Activated T-cell treated with anti-CD3 and anti-CD28 coated beads, Interleukin-2, amount 50 U/mL, for 72 hours (primary cell): ENCODE results near the gene ACAP2. TPM values are rescaled to one million over a fixed set of nuclear protein-coding genes. Genes with fewer than 3 reads are reported as not detected.
A peak's percentile ranks its signal among the peaks of the same experiment; 100 is the strongest.

Source experiments
- ATAC-seq, 2 donors: fragments of 150-1000 bp; cut with Tn5 transposase; replicated peaks in 1 of 2; 2 replicates each; pipeline ENCODE4 v1.10.0; 2021; ENCODE audit warnings: moderate library complexity in 2 of 2, mild to moderate bottlenecking in 1 of 2
- DNase-seq, 2 donors: peaks; one replicate each; pipeline ENCODE4 v3.0.0; 2021 to 2022; ENCODE audit warnings: mixed read lengths in 1 of 2
- H3K27ac Mint-ChIP-seq: one replicate; pipeline ENCODE4 v1.8.0; 2022; ENCODE audit warnings: mild to moderate bottlenecking, moderate library complexity, mixed read lengths
- H3K27me3 Mint-ChIP-seq: one replicate; pipeline ENCODE4 v1.8.0; 2022; ENCODE audit warnings: low read depth, mixed read lengths
- H3K36me3 Mint-ChIP-seq, 2 donors: one replicate each; pipeline ENCODE4 v1.8.0; 2022; ENCODE audit warnings: mixed read lengths in 2 of 2, mild to moderate bottlenecking in 1 of 2; ENCODE audit not compliant: insufficient read depth in 2 of 2
- H3K4me1 Mint-ChIP-seq: one replicate; pipeline ENCODE4 v1.8.0; 2022; ENCODE audit warnings: low read depth, mixed read lengths
- H3K4me3 Mint-ChIP-seq, 2 donors: one replicate each; pipeline ENCODE4 v1.8.0; 2022; ENCODE audit warnings: mild to moderate bottlenecking in 2 of 2, mixed read lengths in 2 of 2, moderate library complexity in 2 of 2
- H3K9me3 Mint-ChIP-seq, 2 donors: one replicate each; pipeline ENCODE4 v1.8.0; 2022; ENCODE audit warnings: mixed read lengths in 2 of 2
- total RNA-seq, 2 donors: library from RNA; stranded (reverse); gene quantifications; one replicate each; pipeline ENCODE4 v1.2.3, GENCODE V29; 2022

Gene ACAP2
- total RNA-seq, 2 donors from 2014 or later = 63.0 to 67.5 TPM

DNA sequence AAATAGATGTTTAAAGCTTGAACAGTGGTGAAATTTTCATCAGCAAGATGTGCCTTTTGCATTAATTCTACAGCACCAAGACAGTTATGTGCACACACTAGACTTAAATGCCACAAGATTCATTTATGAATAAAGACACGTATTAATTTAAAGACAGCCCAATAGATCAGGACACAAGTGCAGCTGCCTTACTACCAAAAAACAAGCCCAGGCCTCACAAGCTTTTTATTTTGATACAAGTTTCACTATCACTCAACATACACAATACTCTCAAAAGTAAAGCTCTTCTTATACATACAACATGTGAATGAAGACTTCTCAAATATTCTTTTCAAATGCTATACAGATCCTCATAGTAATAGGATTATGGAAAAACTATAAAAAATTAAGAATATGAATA is 2.4 kb downstream of the ACAP2 start:
- peaks cover 44% of the 10 kb centered on the region for H3K4me1 Mint-ChIP-seq

DNA sequence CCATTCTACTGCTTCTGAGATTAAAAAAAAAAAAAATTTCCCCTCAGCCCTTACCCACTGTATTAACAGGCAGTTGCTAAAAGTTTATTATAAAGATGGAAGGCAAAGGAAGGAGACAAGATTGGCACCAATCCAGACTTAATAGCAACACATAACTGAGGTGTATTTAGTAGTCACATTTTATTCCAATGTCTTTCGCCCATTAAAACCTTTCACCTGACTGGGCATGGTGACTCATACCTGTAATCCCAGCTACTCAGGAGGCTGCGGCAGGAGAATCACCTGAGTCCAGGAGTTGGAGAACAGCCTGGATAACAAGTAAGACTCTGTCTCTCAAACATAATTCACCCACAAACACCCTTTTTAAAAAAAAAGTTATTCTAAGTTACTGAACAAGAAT is 4.4 kb downstream of the ACAP2 start:
- Mint-ChIP-seq H3K4me1 (peaks cover 43% of the 10 kb centered on the region), H3K4me3 (no peak overlapping the region), H3K27me3 (no peaks in the 10 kb centered on the region), H3K27ac (no peak overlapping the region), H3K9me3 (no peaks in the 10 kb centered on the region), H3K36me3 (peaks cover 0 to 5% of the 10 kb centered on the region in 2 donors)
- no peak for ATAC-seq
- no peak for DNase-seq

More for the DNA sequence above, 2.4 kb downstream of the ACAP2 start:
- no peak for DNase-seq
- Mint-ChIP-seq H3K36me3 (peaks cover 0 to 5% of the 10 kb centered on the region in 2 donors), H3K27ac (peak overlapping the region; percentile 65), H3K27me3 (no peaks in the 10 kb centered on the region), H3K4me3 (peak overlapping the region; percentile 70 to 88), H3K9me3 (no peaks in the 10 kb centered on the region)
- no peak for ATAC-seq

DNA sequence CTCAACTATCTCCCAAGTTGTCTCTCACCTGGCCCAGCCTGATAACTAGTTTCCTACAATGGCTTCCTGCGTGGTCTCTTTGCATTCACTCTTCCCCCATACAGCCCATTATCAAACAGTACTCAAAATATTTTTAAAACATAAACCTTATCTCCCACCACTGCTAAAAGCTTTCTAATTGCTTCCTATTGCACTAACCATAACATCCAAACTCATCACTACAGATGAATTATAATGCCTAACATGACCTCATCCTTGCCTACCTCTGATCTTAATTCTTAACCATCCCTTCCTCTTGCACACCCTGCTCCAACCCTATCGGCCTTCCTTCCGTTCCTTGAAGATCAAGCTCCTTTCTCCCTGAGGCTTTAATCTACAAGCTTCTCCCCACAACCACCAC is 17.0 kb downstream of the ACAP2 start:
- DNase-seq = no peak
- no peak for ATAC-seq
- no peaks in the 10 kb centered on the region for H3K27me3 Mint-ChIP-seq
- peak overlapping the region in 1 of 2 donors; percentile 0 for H3K4me3 Mint-ChIP-seq
- peaks cover 0 to 1% of the 10 kb centered on the region in 2 donors for H3K36me3 Mint-ChIP-seq
- peaks cover 25% of the 10 kb centered on the region for H3K4me1 Mint-ChIP-seq
- H3K27ac Mint-ChIP-seq = peak overlapping the region; percentile 7
- H3K9me3 Mint-ChIP-seq = no peaks in the 10 kb centered on the region

DNA sequence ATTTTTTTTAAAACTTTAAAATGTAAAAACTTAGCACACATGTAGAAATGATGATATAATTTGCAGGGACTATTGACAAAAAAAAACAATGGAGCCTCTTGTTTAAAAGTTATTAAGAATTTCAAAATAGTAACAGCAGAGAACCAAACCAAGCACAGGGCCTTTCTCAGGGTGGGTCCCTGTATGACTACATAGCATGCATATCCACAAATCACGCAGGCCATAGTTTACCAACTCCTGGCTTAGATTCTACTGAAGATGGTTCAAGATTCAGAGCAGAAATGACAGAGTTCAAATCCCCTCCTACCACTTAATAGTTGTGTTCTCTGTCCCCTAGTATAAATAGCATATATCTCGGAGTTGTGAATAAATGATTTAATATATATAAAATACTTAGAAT is 19.0 kb downstream of the ACAP2 start:
- no peaks in the 10 kb centered on the region for H3K27me3 Mint-ChIP-seq
- ATAC-seq = no peak

DNA sequence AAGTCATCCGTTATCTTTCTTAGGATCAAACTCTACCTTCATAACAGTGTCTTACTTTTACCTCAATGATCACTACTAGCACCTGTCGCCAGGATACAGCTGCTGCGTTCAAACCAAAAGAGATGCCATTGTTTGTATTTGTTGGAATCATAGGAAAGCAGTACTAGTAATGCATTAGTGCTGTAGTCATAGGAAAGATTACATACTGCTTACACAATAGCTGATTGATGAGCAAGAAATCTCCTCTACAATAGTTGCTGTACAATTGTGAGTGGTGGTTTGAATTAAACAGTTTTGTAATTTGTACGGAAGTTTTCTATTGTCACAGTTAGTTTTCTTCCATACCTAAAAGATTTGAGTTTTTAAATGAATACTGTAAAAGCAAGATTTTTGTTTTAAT is 21.4 kb downstream of the ACAP2 start:
- H3K27ac Mint-ChIP-seq = no peak overlapping the region
- no peaks in the 10 kb centered on the region for H3K27me3 Mint-ChIP-seq
- ATAC-seq (no peak), DNase-seq (no peak)
- H3K36me3 Mint-ChIP-seq = peaks cover 0 to 1% of the 10 kb centered on the region in 2 donors
- no peaks in the 10 kb centered on the region for H3K9me3 Mint-ChIP-seq
- peaks cover 40% of the 10 kb centered on the region for H3K4me1 Mint-ChIP-seq
- H3K4me3 Mint-ChIP-seq = no peak overlapping the region

More for the DNA sequence above, 19.0 kb downstream of the ACAP2 start:
- H3K4me3 Mint-ChIP-seq = no peak overlapping the region
- no peak overlapping the region for H3K27ac Mint-ChIP-seq
- H3K36me3 Mint-ChIP-seq = peaks cover 0 to 1% of the 10 kb centered on the region in 2 donors
- no peak for DNase-seq
- peaks cover 23% of the 10 kb centered on the region for H3K4me1 Mint-ChIP-seq
- H3K9me3 Mint-ChIP-seq = no peaks in the 10 kb centered on the region

DNA sequence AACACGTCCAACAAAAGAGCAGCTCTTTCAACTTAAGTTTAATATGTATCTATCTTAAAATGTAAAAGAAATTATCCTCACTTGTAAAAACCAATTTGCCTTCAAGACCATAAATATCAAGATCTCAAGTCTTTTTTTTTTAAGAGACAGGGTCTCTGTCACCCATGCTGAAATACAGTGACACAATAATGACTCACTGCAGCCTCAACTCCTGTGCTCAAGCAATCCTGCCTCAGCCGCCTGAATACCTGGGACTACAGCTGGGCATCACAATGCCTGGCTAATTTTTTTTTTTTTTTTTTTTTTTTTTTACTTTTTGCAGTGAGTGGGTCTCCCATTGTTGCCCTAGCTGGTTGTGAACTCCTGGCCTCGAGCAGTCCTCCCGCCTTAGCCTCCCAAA is 26.0 kb downstream of the ACAP2 start:
- peaks cover 35% of the 10 kb centered on the region for H3K4me1 Mint-ChIP-seq
- H3K9me3 Mint-ChIP-seq = no peaks in the 10 kb centered on the region
- no peak for DNase-seq
- H3K36me3 Mint-ChIP-seq = no peaks in the 10 kb centered on the region
- no peak overlapping the region for H3K27ac Mint-ChIP-seq
- H3K27me3 Mint-ChIP-seq = no peaks in the 10 kb centered on the region
- peak; percentile 32 to 53 for ATAC-seq
- no peak overlapping the region for H3K4me3 Mint-ChIP-seq

DNA sequence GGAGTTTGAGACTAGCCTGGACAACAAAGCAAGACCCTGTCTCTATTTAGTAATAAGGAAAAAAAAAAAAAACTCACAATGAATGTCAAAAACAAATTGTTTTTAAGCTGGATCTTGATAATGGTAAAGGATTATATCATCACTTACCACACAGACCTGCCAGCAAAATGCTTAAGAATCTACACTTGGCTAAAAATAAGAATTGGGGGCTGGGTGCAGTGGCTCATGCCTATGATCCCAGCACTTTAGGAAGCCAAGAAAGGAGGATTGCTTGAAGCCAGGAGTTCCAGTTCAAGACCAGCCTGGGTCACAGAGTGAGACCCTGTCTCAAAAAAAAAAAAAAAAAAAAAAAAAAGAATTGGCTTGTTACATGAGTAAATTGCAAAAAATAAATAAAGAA is 31.0 kb downstream of the ACAP2 start:
- Mint-ChIP-seq H3K36me3 (peaks cover 2 to 11% of the 10 kb centered on the region in 2 donors), H3K9me3 (no peaks in the 10 kb centered on the region), H3K4me3 (no peak overlapping the region), H3K4me1 (peaks cover 54% of the 10 kb centered on the region), H3K27ac (no peak overlapping the region), H3K27me3 (no peaks in the 10 kb centered on the region)
- DNase-seq (no peak), ATAC-seq (no peak)

DNA sequence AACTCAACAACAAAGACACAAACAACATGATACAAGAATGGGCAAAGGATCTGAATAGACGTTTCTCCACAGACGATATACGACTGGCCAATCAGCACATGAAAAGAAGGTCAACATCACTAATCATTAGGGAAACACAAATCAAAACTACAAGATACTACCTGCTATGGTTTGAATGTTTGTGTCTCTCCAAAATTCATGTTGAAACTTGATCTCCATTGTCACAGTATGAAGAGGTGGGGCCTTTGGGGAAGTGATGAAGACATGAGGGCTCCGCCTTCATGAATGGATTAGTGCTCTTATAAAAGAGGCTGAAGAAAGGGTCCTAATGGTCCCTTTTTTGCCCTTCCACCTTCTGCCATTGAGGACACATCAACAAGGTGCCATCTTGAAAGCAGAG is 32.3 kb downstream of the ACAP2 start:
- no peak for ATAC-seq
- Mint-ChIP-seq H3K27ac (no peak overlapping the region), H3K4me1 (peaks cover 52% of the 10 kb centered on the region), H3K36me3 (peaks cover 2 to 17% of the 10 kb centered on the region in 2 donors), H3K9me3 (no peaks in the 10 kb centered on the region), H3K4me3 (no peak overlapping the region), H3K27me3 (no peaks in the 10 kb centered on the region)
- no peak for DNase-seq

DNA sequence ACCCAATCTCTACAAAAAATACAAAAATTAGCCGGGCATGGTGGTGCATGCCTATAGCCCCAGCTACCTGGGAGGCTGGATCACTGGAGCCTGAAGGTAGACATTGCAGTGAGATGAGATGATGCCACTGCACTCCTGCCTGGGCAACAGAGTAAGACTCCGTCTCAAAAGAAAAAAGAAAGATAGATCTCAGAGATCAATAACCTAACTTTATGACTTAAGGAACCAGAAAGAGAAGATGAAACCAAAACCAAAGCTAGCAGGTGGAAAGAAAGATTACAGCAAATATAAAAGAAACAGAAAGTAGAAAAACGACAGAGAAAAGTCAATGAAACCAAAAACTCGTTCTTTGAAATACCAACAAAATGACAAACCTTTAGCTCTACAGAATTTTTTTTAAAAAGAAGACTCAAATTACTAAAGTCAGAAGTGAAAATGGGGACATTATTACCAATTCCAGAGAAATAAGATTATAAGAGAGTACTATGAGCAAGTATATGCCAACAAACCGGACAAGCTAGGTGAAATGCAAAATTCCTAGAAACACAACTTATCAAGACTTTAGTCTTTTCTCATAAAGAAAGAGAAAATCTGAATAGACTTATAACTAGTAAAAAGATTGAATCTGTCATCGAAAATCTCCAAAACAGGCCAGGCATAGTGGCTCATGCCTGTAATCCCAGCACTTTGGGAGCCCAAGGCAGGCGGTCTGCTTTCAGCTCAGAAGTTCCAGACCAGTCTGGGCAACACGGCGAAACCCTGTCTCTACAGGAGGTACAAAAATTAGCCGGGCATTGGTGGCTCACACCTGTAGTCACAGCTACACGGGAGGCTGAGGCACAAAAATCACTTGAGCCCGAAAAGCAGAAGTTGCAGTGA is 35.0 kb downstream of the ACAP2 start:
- Mint-ChIP-seq H3K36me3 (peaks cover 2 to 17% of the 10 kb centered on the region in 2 donors), H3K27ac (peak overlapping the region; percentile 72), H3K4me1 (peaks cover 57% of the 10 kb centered on the region), H3K9me3 (no peaks in the 10 kb centered on the region), H3K27me3 (no peaks in the 10 kb centered on the region), H3K4me3 (peak overlapping the region; percentile 54 to 60)
- peak; percentile 75 to 77 for ATAC-seq
- DNase-seq = peak; percentile 2 to 6

DNA sequence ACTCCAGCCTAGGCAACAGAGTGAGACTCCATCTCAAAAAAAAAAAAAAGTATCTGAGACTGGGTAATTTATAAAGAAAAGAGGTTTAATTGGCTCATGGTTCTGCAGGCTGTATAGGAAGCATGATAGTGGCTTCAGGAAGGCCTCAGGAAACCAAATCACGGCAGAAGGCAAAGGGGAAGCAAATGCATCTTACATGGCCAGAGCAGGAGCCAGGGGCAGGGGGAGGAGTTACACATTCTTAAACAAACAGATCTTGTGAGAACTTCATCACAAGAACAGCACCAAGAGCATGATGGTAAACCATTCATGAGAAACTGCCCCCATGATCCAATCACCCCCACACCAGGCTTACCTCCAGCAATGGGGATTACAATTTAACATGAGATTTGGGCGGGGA is 37.2 kb downstream of the ACAP2 start:
- ATAC-seq (no peak), DNase-seq (no peak)
- Mint-ChIP-seq H3K4me1 (peaks cover 58% of the 10 kb centered on the region), H3K4me3 (no peak overlapping the region), H3K27me3 (no peaks in the 10 kb centered on the region), H3K9me3 (no peaks in the 10 kb centered on the region), H3K36me3 (peaks cover 2 to 17% of the 10 kb centered on the region in 2 donors), H3K27ac (no peak overlapping the region)

DNA sequence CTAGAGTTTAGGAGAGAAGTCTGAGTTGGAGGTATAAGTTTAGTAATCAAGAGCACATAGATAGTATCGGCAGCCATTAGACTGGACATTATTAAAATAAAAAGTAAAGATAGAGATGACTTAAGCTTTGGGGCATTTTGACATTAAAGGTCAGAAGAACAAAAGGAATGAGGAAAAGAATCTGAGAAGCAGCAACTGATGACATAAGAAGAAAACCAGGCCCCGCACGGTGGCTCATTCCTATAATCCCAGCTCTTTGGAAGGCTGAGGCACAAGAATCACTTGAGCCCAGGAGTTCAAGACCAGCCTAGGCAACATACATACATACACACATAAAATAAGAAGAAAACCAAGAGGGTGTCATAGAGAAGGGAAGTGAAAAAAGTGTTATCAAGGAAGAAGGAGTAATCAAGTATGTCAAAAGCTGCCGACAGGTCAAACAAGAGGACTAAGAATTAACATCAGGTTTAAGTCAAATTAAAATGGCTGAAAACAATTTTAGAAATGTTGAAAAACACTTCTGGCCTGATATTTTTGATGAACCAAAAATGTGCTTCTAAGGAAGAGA is 38.9 kb downstream of the ACAP2 start:
- DNase-seq (no peak), ATAC-seq (no peak)
- H3K4me3 Mint-ChIP-seq = no peak overlapping the region
- H3K4me1 Mint-ChIP-seq = peaks cover 45% of the 10 kb centered on the region
- no peaks in the 10 kb centered on the region for H3K27me3 Mint-ChIP-seq
- no peak overlapping the region for H3K27ac Mint-ChIP-seq
- H3K36me3 Mint-ChIP-seq = peaks cover 2 to 17% of the 10 kb centered on the region in 2 donors
- no peaks in the 10 kb centered on the region for H3K9me3 Mint-ChIP-seq

DNA sequence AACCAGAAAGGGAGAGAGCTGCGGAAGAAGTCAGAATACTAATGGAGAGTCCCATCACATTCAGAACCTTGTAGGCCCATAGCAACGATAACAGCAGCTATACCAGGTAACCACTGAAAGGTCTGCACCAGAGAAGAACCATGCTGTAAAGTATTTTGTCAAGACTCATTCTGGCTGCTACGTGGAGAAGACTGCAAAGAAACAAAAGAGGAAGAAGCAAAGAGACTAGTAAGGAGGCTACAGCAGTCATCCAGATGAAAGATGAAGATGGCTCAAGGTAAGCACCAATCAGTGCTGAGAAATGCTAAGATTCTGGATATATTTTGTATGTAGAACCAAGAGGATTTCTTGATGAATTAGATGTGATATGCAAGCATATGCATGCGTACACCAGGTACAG is 39.6 kb downstream of the ACAP2 start:
- Mint-ChIP-seq H3K4me1 (peaks cover 42% of the 10 kb centered on the region), H3K27ac (no peak overlapping the region), H3K27me3 (no peaks in the 10 kb centered on the region)

DNA sequence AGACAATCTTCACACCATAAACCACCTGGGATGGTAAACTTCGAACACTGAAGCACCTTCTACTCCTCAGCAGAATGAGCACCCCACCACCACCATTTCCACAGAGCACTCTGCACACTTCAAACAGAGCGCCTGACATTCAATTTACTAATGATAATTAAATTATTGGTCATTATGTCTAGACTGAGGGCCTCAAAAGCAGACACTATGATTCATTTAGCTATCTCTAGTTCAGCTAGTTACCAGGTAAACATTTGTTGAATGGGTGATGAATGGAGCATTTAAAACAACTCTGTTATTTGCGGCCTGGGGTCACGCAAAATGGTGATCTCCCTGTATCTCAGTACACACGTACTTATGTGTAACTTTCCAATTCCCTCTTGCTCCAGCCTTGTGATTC is 40.9 kb downstream of the ACAP2 start:
- no peak overlapping the region for H3K27ac Mint-ChIP-seq
- H3K4me3 Mint-ChIP-seq = no peak overlapping the region
- DNase-seq = no peak
- ATAC-seq = no peak
- no peaks in the 10 kb centered on the region for H3K27me3 Mint-ChIP-seq
- peaks cover 41% of the 10 kb centered on the region for H3K4me1 Mint-ChIP-seq
- H3K9me3 Mint-ChIP-seq = no peaks in the 10 kb centered on the region
- H3K36me3 Mint-ChIP-seq = peaks cover 0 to 6% of the 10 kb centered on the region in 2 donors

More for the DNA sequence above, 39.6 kb downstream of the ACAP2 start:
- H3K4me3 Mint-ChIP-seq = no peak overlapping the region
- ATAC-seq (no peak), DNase-seq (no peak)
- peaks cover 2 to 12% of the 10 kb centered on the region in 2 donors for H3K36me3 Mint-ChIP-seq
- H3K9me3 Mint-ChIP-seq = no peaks in the 10 kb centered on the region
